Activated CD4-positive, alpha-beta T cell treated with anti-CD3 and anti-CD28 coated beads for 36 hours (primary cell): ENCODE data around the gene ACVR1B. TPM values are rescaled to one million over a fixed set of nuclear protein-coding genes. Genes with fewer than 3 reads are reported as not detected.
"Not testable (repeated sequence)": the region's sequence is repeated elsewhere in the genome, so short reads cannot be mapped to it uniquely, and the experiment has no call there.

Source experiments
- ATAC-seq: fragments of 200-7000 bp; cut with Tn5 transposase; one replicate; pipeline ENCODE4 v1.10.0; 2021; ENCODE audit warnings: mild to moderate bottlenecking, moderate library complexity
- CTCF ChIA-PET: fragments of 350-600 bp; sonication (Branson Sonifier 250); formaldehyde crosslinking; loops from one replicate; lab custom pipeline; 2021; ENCODE audit warnings: antibody characterized with exemption; lab: Charles Lee
- POLR2A ChIA-PET: fragments of 350-600 bp; sonication (Branson Sonifier 250); formaldehyde crosslinking; loops from one replicate; lab custom pipeline; 2021; ENCODE audit warnings: antibody characterized with exemption, inconsistent platforms; lab: Charles Lee
- DNase-seq: peaks from one replicate; pipeline ENCODE4 v3.0.0-alpha.2; 2020
- H3K27ac Mint-ChIP-seq: one replicate; pipeline ENCODE4 v1.8.0; 2021; ENCODE audit warnings: mixed read lengths
- H3K27me3 Mint-ChIP-seq: one replicate; pipeline ENCODE4 v1.8.0; 2021; ENCODE audit warnings: mixed read lengths
- H3K36me3 Mint-ChIP-seq: one replicate; pipeline ENCODE4 v1.8.0; 2021; ENCODE audit warnings: low read depth, mixed read lengths
- H3K4me1 Mint-ChIP-seq: one replicate; pipeline ENCODE4 v1.8.0; 2021; ENCODE audit warnings: mixed read lengths
- H3K4me3 Mint-ChIP-seq: one replicate; pipeline ENCODE4 v1.8.0; 2021; ENCODE audit warnings: mild to moderate bottlenecking, moderate library complexity, mixed read lengths
- H3K9me3 Mint-ChIP-seq: one replicate; pipeline ENCODE4 v1.8.0; 2021; ENCODE audit warnings: low read depth, mixed read lengths
- intact Hi-C, 2 experiments: fragments of 100-400 bp; cut with DNase I in 1 of 2; cut with micrococcal nuclease in 1 of 2; formaldehyde crosslinking; loops; one replicate each; pipeline versions ENCODE4 v1.14.2 to v1.15.1; 2022 to 2024; cut with DNase I, micrococcal nuclease
- total RNA-seq, 2 experiments: library from RNA; stranded (reverse); gene quantifications; one replicate each; pipeline ENCODE4 v1.2.3, GENCODE V29; 2021

The ACVR1B gene
- total RNA-seq, 2 experiments from 2014 or later: 10.1 to 12.7 TPM

DNA sequence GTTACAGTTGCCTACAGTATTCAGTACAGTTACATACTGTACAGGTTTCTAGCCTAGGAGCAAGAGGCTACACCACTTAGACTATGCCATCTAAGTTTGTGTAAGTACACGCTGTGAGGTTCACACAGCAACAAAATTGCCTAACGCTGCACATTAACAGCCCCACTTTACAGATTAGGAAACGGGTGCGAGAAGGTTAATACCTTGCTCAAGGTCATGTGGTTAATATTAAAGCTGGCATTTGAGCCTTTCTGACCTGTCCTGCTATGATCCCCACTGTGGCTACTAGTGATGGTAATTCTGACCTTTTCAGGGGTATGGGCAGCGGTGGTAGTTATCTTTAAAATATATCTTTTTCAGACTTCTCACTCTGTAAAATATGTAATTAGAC, 20.9 kb downstream of the ACVR1B start:
- no peak for ATAC-seq

DNA sequence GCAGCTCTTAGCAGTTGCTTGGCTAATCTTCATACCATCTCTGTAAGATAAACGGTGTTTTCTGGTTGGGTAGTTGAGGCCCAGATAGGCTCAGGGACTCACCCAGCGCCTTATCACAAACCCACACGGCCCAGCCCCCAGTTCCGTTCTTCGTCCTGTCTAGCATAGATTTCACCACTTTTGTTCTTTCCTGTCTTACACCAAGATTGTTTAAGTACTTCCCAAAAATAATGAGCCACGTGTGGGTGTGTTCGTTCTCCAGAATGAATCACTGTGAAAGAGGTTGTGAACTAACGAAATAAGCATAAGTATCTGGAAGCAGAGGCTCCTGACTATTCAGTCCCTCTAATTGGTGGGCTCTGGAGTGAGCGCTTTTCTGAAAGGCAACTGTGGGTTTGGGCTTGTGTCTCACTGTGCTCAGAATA, 21.4 kb downstream of the ACVR1B start:
- peak overlapping the region; percentile 1 for H3K4me3 Mint-ChIP-seq
- no peaks in the 10 kb centered on the region for H3K9me3 Mint-ChIP-seq
- peaks cover 73% of the 10 kb centered on the region for H3K4me1 Mint-ChIP-seq
- H3K27me3 Mint-ChIP-seq: no peaks in the 10 kb centered on the region
- peak overlapping the region; percentile 23 for H3K27ac Mint-ChIP-seq
- ChIA-PET CTCF (interaction anchor here (0.7 to 3.7 kb wide), 8 partner anchors 8 to 118 kb away, joined by 3 to 32 read pairs (median 11); no protein-coding TSS in a partner anchor), POLR2A (no interaction called here)
- ATAC-seq (peak; percentile 70), DNase-seq (peak; percentile 82)
- intact Hi-C loops: loop anchor here (5.0 to 10.0 kb wide), 3 partner anchors 146 to 578 kb away; partner anchors contain the start of genes GALNT6 (in 1 of the 2) and SLC4A8 (in 1 of the 2)
- H3K36me3 Mint-ChIP-seq: peaks cover 22% of the 10 kb centered on the region

More for the DNA sequence above, 20.9 kb downstream of the ACVR1B start:
- no peak for DNase-seq
- H3K4me3 Mint-ChIP-seq: peak overlapping the region; percentile 1
- intact Hi-C loops: loop anchor here (5.0 to 10.0 kb wide), 3 partner anchors 145 to 578 kb away; partner anchors contain the start of genes GALNT6 (in 1 of the 2) and SLC4A8 (in 1 of the 2)
- POLR2A ChIA-PET: no interaction called here
- H3K4me1 Mint-ChIP-seq: peaks cover 73% of the 10 kb centered on the region
- H3K27ac Mint-ChIP-seq: peak overlapping the region; percentile 23
- H3K27me3 Mint-ChIP-seq: no peaks in the 10 kb centered on the region
- H3K36me3 Mint-ChIP-seq: peaks cover 19% of the 10 kb centered on the region
- H3K9me3 Mint-ChIP-seq: no peaks in the 10 kb centered on the region
- CTCF ChIA-PET: interaction anchor here (0.7 to 3.7 kb wide), 10 partner anchors 9 to 119 kb away, joined by 3 to 32 read pairs (median 8); no protein-coding TSS in a partner anchor

DNA sequence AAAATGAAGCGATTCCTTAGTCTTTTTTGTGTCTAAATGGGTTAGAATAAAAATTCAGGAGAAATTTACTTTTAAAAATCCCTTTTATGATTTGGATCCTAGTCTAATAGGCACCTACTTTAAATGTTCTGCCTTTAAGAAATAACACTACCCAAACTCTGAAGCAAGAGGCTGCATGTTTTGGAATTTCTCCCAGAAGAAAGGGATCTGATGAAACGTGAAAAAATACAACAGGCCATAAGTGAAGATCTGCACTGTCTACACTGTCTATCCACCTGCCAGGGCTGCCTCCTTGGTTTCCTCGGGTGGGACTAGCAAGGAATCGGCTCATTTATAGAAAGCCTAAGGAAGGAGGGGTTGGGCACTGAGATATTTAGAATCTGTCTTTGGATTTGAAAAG, 22.1 kb downstream of the ACVR1B start:
- Mint-ChIP-seq H3K36me3 (peaks cover 25% of the 10 kb centered on the region), H3K27me3 (no peaks in the 10 kb centered on the region), H3K4me3 (no peak overlapping the region), H3K4me1 (peaks cover 72% of the 10 kb centered on the region), H3K9me3 (no peaks in the 10 kb centered on the region), H3K27ac (peak overlapping the region; percentile 11)
- DNase-seq (no peak), ATAC-seq (no peak)
- CTCF ChIA-PET: interaction anchor here (0.6 to 3.7 kb wide), 2 partner anchors 13 to 607 kb away, joined by 3 to 32 read pairs; no protein-coding TSS in a partner anchor
- intact Hi-C loops: loop anchor here (5.0 to 10.0 kb wide), 3 partner anchors 146 to 579 kb away; partner anchors contain the start of genes GALNT6 (in 1 of the 2) and SLC4A8 (in 1 of the 2)
- POLR2A ChIA-PET: no interaction called here

DNA sequence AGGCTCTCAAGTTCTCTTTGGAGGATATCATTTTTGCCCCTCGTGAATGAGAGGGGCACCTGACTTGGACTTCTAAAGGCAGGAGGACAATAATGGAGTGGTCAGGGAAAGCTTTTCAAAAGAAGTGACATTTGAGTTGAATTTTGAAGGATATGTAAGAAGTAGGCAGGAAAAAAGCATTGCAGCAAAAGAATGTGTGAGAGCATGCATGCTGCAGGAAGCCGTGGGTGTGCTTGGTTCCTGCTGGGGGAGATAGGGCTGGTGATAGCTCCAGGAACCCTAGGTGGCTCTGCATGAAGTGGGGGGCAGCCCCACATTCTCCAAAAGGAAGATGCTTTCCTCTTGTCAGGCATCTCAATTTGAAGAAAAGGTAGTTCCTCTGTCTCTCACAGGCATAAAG, 23.1 kb downstream of the ACVR1B start:
- peaks cover 25% of the 10 kb centered on the region for H3K36me3 Mint-ChIP-seq
- peak overlapping the region; percentile 27 for H3K4me3 Mint-ChIP-seq
- ChIA-PET CTCF (interaction anchor here (0.7 to 1.5 kb wide), 9 partner anchors 9 to 58 kb away, joined by 3 to 6 read pairs (median 4); no protein-coding TSS in a partner anchor), POLR2A (interaction anchor here (0.6 kb wide), 1 partner anchor 189 kb away, joined by 3 read pairs; no protein-coding TSS in a partner anchor)
- no peak for ATAC-seq
- DNase-seq: peak; percentile 47
- H3K27me3 Mint-ChIP-seq: no peaks in the 10 kb centered on the region
- H3K4me1 Mint-ChIP-seq: peaks cover 75% of the 10 kb centered on the region
- no peaks in the 10 kb centered on the region for H3K9me3 Mint-ChIP-seq
- no peak overlapping the region for H3K27ac Mint-ChIP-seq
- intact Hi-C loops: loop anchor here (5.0 to 10.0 kb wide), 3 partner anchors 147 to 580 kb away; partner anchors contain the start of genes GALNT6 (in 1 of the 2) and SLC4A8 (in 1 of the 2)

DNA sequence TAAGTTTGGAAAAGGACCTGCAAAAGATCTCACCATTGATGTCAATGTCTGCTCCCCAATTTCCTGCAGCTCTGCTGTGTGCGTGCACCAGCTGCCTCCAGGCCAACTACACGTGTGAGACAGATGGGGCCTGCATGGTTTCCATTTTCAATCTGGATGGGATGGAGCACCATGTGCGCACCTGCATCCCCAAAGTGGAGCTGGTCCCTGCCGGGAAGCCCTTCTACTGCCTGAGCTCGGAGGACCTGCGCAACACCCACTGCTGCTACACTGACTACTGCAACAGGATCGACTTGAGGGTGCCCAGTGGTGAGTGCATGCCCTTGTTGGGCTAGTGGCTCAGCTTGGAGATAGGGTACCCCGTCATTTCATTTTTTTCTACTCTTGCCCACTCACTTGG, 23.7 kb downstream of the ACVR1B start:
- H3K4me3 Mint-ChIP-seq: no peak overlapping the region

DNA sequence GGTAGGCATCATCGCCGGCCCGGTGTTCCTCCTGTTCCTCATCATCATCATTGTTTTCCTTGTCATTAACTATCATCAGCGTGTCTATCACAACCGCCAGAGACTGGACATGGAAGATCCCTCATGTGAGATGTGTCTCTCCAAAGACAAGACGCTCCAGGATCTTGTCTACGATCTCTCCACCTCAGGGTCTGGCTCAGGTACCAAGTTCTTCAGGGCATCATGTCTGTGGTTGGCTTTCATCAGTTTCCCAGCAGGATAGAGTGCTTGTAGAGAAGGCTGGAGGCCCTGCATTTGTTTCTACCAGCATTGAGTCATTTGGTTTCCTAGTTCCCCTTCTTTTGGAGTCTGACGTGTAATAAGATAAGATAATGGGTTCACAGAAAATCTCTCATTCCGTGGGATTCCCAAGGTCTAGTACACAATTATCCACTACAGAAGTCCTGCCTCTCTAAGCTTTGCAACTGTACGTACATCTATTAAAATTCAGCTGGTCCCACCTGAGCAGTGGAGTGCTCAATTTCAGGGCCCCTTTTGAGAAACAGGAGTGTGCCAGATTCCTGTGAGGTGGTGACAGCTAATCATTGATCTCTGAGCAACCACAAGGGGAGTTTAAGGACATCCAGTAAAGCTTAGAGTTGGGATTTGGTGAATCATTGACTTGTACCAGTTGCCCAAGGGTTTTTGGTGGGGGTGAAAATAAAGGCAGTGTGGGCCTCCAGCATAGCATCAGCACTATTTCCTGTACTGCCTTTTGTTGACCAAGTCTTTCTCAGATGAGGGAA, 25.1 kb downstream of the ACVR1B start:
- ATAC-seq: no peak
- DNase-seq: no peak
- H3K27ac Mint-ChIP-seq: no peak overlapping the region
- intact Hi-C loops: loop anchor here in 1 of 2 experiments (10.0 kb wide), 1 partner anchor 582 kb away; the partner anchor contains the start of gene GALNT6
- CTCF ChIA-PET: interaction anchor here (0.7 to 2.6 kb wide), 10 partner anchors 14 to 1029 kb away, joined by 3 to 13 read pairs (median 4); no protein-coding TSS in a partner anchor
- H3K9me3 Mint-ChIP-seq: no peaks in the 10 kb centered on the region
- H3K27me3 Mint-ChIP-seq: no peaks in the 10 kb centered on the region
- POLR2A ChIA-PET: interaction anchor here (0.6 kb wide), 1 partner anchor 1650 kb away, joined by 3 read pairs; the partner anchor contains the start of gene ATF7
- peaks cover 70% of the 10 kb centered on the region for H3K4me1 Mint-ChIP-seq
- no peak overlapping the region for H3K4me3 Mint-ChIP-seq
- peaks cover 31% of the 10 kb centered on the region for H3K36me3 Mint-ChIP-seq

More for the DNA sequence above, 23.7 kb downstream of the ACVR1B start:
- Mint-ChIP-seq H3K4me1 (peaks cover 76% of the 10 kb centered on the region), H3K27ac (no peak overlapping the region), H3K27me3 (no peaks in the 10 kb centered on the region), H3K9me3 (no peaks in the 10 kb centered on the region), H3K36me3 (peaks cover 25% of the 10 kb centered on the region)
- DNase-seq: no peak
- CTCF ChIA-PET: interaction anchor here (0.7 to 1.7 kb wide), 10 partner anchors 9 to 57 kb away, joined by 3 to 6 read pairs (median 4); no protein-coding TSS in a partner anchor
- intact Hi-C loops: loop anchor here in 1 of 2 experiments (10.0 kb wide), 1 partner anchor 580 kb away; the partner anchor contains the start of gene GALNT6
- no peak for ATAC-seq
- POLR2A ChIA-PET: no interaction called here

DNA sequence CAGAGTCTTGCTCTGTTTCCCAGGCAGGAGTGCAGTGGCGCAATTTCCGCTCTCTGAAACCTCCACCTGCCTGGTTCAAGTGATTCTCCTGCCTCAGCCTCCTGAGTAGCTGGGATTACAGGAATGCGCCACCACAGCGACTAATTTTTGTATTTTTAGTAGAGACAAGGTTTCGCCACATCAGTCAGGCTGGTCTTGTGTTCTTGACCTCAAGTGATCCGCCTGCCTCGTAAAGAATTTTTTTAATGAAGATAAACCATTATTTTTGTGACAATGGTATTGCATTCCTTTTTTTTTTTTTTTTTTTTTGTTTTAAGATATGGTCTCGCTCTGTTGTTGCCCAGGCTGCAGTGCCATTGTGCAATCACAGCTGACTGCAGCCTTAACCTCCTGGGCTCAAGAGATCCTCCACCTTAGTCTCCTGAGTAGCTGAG, 25.8 kb downstream of the ACVR1B start:
- ChIA-PET POLR2A (no interaction called here), CTCF (interaction anchor here (0.7 to 2.6 kb wide), 14 partner anchors 11 to 1029 kb away, joined by 3 to 13 read pairs (median 4); no protein-coding TSS in a partner anchor)
- DNase-seq: no peak
- intact Hi-C loops: loop anchor here in 1 of 2 experiments (10.0 kb wide), 1 partner anchor 583 kb away; the partner anchor contains the start of gene GALNT6
- H3K36me3 Mint-ChIP-seq: peaks cover 36% of the 10 kb centered on the region
- no peak overlapping the region for H3K27ac Mint-ChIP-seq
- H3K27me3 Mint-ChIP-seq: no peaks in the 10 kb centered on the region
- no peak for ATAC-seq
- H3K4me3 Mint-ChIP-seq: no peak overlapping the region
- peaks cover 63% of the 10 kb centered on the region for H3K4me1 Mint-ChIP-seq
- no peaks in the 10 kb centered on the region for H3K9me3 Mint-ChIP-seq

DNA sequence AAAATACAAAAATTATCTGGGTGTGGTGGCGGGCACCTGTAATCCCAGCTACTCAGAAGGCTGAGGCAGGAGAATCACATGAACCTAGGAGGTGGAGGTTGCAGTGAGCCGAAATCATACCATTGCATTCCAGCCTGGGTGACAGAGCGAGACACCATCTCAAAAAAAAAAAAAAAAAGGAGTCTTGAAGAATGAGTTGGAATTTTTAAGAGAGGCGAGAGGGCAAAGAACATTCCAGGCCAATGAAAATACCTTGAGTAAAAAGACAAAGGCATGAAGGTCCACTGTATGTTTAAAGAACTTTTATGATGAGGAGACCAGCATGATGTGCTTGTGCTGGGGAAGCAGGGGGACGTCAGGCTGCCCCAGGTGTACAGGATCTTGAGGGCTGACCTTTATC, 27.8 kb downstream of the ACVR1B start:
- DNase-seq, ATAC-seq, POLR2A ChIA-PET, H3K4me3 Mint-ChIP-seq, H3K27ac Mint-ChIP-seq, H3K9me3 Mint-ChIP-seq, H3K27me3 Mint-ChIP-seq: not testable (repeated sequence)
- intact Hi-C loops: loop anchor here in 1 of 2 experiments (10.0 kb wide), 1 partner anchor 585 kb away; the partner anchor contains the start of gene GALNT6
- H3K4me1 Mint-ChIP-seq: peaks cover 44% of the 10 kb centered on the region
- H3K36me3 Mint-ChIP-seq: peaks cover 39% of the 10 kb centered on the region
- CTCF ChIA-PET: interaction anchor here (0.6 to 1.2 kb wide), 3 partner anchors 18 to 1218 kb away, joined by 3 to 6 read pairs (median 4); no protein-coding TSS in a partner anchor

DNA sequence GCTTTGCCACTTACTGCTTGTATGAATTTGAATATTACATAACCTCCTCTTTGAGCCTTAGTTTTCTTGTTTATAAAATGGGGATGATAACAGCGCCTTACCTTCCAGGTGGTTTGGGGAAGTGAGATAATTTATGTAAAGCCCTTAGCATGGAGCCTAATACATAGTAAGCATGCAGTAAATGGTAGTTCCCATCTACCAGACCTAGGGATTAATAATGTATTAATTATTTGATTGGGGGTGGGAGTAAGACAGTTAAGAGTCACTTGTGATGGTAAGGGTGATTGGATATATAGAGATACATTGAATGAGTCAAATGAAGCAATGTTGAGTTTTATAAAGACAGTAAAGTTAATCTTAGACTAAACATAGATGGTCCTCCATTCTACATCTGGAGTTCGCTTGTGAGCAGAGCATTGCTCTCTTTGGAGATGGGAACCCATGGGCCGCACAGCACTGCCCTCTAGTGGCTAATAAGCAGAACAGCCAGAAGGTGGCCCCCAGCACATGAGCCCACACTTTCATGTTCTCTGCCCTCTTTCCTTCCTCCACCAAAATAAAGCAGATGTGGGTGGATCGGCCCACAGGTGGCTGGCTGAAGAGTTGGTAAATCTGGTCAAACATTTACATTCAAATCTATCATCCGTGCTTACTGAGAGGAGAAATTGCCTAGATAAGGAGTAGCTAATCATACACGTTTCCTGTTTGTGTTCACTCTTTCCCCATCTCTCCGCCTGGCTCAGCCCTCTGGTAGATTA, 28.7 kb downstream of the ACVR1B start:
- H3K27ac Mint-ChIP-seq: peak overlapping the region; percentile 17
- no peak overlapping the region for H3K4me3 Mint-ChIP-seq
- intact Hi-C loops: loop anchor here (1.0 kb wide), 1 partner anchor 54 kb away; no protein-coding TSS in a partner anchor
- peaks cover 34% of the 10 kb centered on the region for H3K4me1 Mint-ChIP-seq
- DNase-seq: peak; percentile 81
- no peaks in the 10 kb centered on the region for H3K27me3 Mint-ChIP-seq
- POLR2A ChIA-PET: interaction anchor here (0.7 kb wide), 1 partner anchor 41 kb away, joined by 3 read pairs; no protein-coding TSS in a partner anchor
- peaks cover 39% of the 10 kb centered on the region for H3K36me3 Mint-ChIP-seq
- CTCF ChIA-PET: interaction anchor here (0.6 to 7.1 kb wide), 15 partner anchors 9 to 312 kb away, joined by 3 to 50 read pairs (median 4); no protein-coding TSS in a partner anchor
- H3K9me3 Mint-ChIP-seq: no peaks in the 10 kb centered on the region
- ATAC-seq: peak; percentile 96

DNA sequence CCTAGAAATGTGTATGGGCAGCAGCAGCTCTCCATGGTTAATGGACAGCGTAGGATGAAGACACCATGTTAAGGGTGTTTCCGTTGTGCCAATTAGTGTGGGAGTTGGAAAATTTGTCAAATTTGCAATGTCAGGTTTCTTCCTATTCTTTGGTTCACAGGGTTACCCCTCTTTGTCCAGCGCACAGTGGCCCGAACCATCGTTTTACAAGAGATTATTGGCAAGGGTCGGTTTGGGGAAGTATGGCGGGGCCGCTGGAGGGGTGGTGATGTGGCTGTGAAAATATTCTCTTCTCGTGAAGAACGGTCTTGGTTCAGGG, 29.3 kb downstream of the ACVR1B start:
- H3K36me3 Mint-ChIP-seq: peaks cover 39% of the 10 kb centered on the region
- ATAC-seq (no peak), DNase-seq (no peak)
- no peak overlapping the region for H3K4me3 Mint-ChIP-seq
- peaks cover 29% of the 10 kb centered on the region for H3K4me1 Mint-ChIP-seq
- ChIA-PET POLR2A (interaction anchor here (0.7 kb wide), 1 partner anchor 40 kb away, joined by 3 read pairs; no protein-coding TSS in a partner anchor), CTCF (interaction anchor here (0.6 to 7.1 kb wide), 16 partner anchors 9 to 313 kb away, joined by 3 to 50 read pairs (median 4); partner anchors contain the start of gene TAMALIN)
- intact Hi-C loops: loop anchor here (1.0 kb wide), 1 partner anchor 54 kb away; no protein-coding TSS in a partner anchor
- no peaks in the 10 kb centered on the region for H3K27me3 Mint-ChIP-seq
- H3K27ac Mint-ChIP-seq: no peak overlapping the region
- H3K9me3 Mint-ChIP-seq: no peaks in the 10 kb centered on the region
